GM23248 (cell line): Measurements from ENCODE around the gene ARID3B. TPM values are rescaled to one million over a fixed set of nuclear protein-coding genes. Genes with fewer than 3 reads are reported as not detected.
A peak's percentile ranks its signal among the peaks of the same experiment; 100 is the strongest.

ENCODE experiments used
- DNase-seq: peaks from one replicate; pipeline ENCODE4 v3.0.0-alpha.2; 2015
- H2AFZ ChIP-seq: fragments of 200-600 bp; sonication (generic); 2 replicates; pipeline ENCODE4 v1.6.1; 2016; ENCODE audit warnings: antibody characterized with exemption
- H3F3A ChIP-seq: fragments of 200-600 bp; sonication (generic); 2 replicates; pipeline ENCODE4 v1.6.1; 2016; ENCODE audit warnings: mild to moderate bottlenecking, antibody characterized with exemption, mixed run types; ENCODE audit not compliant: insufficient read depth
- H3K27ac ChIP-seq: fragments of 200-600 bp; sonication (generic); 2 replicates; pipeline ENCODE4 v1.5.1; 2016; ENCODE audit warnings: mild to moderate bottlenecking
- H3K27me3 ChIP-seq: fragments of 200-600 bp; sonication (generic); replicated peaks from 2 replicates; pipeline ENCODE4 v1.6.1; 2016; ENCODE audit warnings: mild to moderate bottlenecking; ENCODE audit not compliant: insufficient read depth
- H3K36me3 ChIP-seq: fragments of 200-600 bp; sonication (generic); 2 replicates; pipeline ENCODE4 v1.6.1; 2016; ENCODE audit warnings: low read depth, mild to moderate bottlenecking
- H3K4me1 ChIP-seq: fragments of 200-600 bp; sonication (generic); 2 replicates; pipeline ENCODE4 v1.6.1; 2016; ENCODE audit warnings: mild to moderate bottlenecking; ENCODE audit not compliant: insufficient read depth
- H3K4me2 ChIP-seq: fragments of 200-600 bp; sonication (generic); one replicate; pipeline ENCODE4 v1.6.1; 2016; ENCODE audit warnings: mild to moderate bottlenecking; ENCODE audit not compliant: unreplicated experiment
- H3K4me3 ChIP-seq: fragments of 200-600 bp; sonication (generic); 2 replicates; pipeline ENCODE4 v1.5.1; 2016; ENCODE audit warnings: mild to moderate bottlenecking
- H3K79me2 ChIP-seq: fragments of 200-600 bp; sonication (generic); 2 replicates; pipeline ENCODE4 v1.6.1; 2016; ENCODE audit warnings: mild to moderate bottlenecking; ENCODE audit not compliant: insufficient read depth
- H3K9ac ChIP-seq: fragments of 200-600 bp; sonication (generic); 2 replicates; pipeline ENCODE4 v1.6.1; 2016; ENCODE audit warnings: mild to moderate bottlenecking
- H3K9me2 ChIP-seq: fragments of 200-600 bp; sonication (generic); 2 replicates; pipeline ENCODE4 v1.6.1; 2016; ENCODE audit warnings: mixed run types, mild to moderate bottlenecking, moderate library complexity; ENCODE audit not compliant: insufficient read depth
- H3K9me3 ChIP-seq: fragments of 200-600 bp; sonication (generic); one replicate; pipeline ENCODE4 v1.6.1; 2017; ENCODE audit warnings: low read depth
- H4K20me1 ChIP-seq: fragments of 200-600 bp; sonication (generic); 2 replicates; pipeline ENCODE4 v1.6.0; 2016; ENCODE audit not compliant: insufficient read depth
- EZH2 ChIP-seq: fragments of 200-600 bp; sonication (generic); IDR thresholded peaks from 2 replicates; pipeline ENCODE4 v1.6.1; 2018; ENCODE audit warnings: antibody characterized with exemption, mild to moderate bottlenecking; ENCODE audit not compliant: insufficient read depth, poor library complexity, severe bottlenecking
- EZH2phosphoT487 ChIP-seq: fragments of 200-600 bp; sonication (generic); IDR thresholded peaks from 2 replicates; pipeline ENCODE4 v1.6.1; 2018; ENCODE audit warnings: antibody characterized with exemption, moderate library complexity, mild to moderate bottlenecking, low read depth; ENCODE audit not compliant: insufficient read depth
- WGBS, 2 experiments: methylation state at CpG; one replicate each; pipeline ENCODE4 v1.1.6; 2015 to 2017; ENCODE audit warnings: low lambda C conversion rate in 2 of 2, low coverage in 1 of 2; ENCODE audit errors: missing lambda C conversion rate in 2 of 2; 5-methylcytosine and 5-hydroxymethylcytosine counted together
- in situ Hi-C: fragments of 300-500 bp; cut with MboI; formaldehyde crosslinking; loops from 2 replicates; pipeline ENCODE4 v1.15.0; 2020
- polyA plus RNA-seq: library from polyadenylated mRNA; unstranded; fragments of >200 nt; fragmentation: Nextera tagmentation; extraction: Ambion mirVana; gene quantifications from 2 replicates; pipeline ENCODE4 v1.2.1, GENCODE V29; 2016
- total RNA-seq: library from RNA; depleted of rRNA; stranded (reverse); fragments of >200 nt; shearing (Covaris generic); gene quantifications from 2 replicates; pipeline ENCODE4 v1.2.3, GENCODE V29; 2014

Gene ARID3B
- total and polyA plus RNA-seq, 2 experiments from 2014 or later = 2.1 to 4.9 TPM

- no peaks in the 10 kb centered on the region for H3K27me3 ChIP-seq
- H3K4me1 ChIP-seq = no peaks in the 10 kb centered on the region
- no peak overlapping the region for H3K4me2 ChIP-seq
- H3K9me2 ChIP-seq = no peaks in the 10 kb centered on the region
- no peaks in the 10 kb centered on the region for H3K9me3 ChIP-seq
- H4K20me1 ChIP-seq = no peaks in the 10 kb centered on the region
- in situ Hi-C loops = loop anchor here (5.0 kb wide), 1 partner anchor 137 kb away; no protein-coding TSS in a partner anchor
- H3K36me3 ChIP-seq = peaks cover 24% of the 10 kb centered on the region; the same call in 1 of the 2 replicates
- no peak overlapping the region for H3K9ac ChIP-seq
- H2AFZ ChIP-seq = no peak overlapping the region
- WGBS, 2 experiments = 54 to 55% methylated on average over 6 of the region's 6 CpGs
- no peak overlapping the region for H3K27ac ChIP-seq
- no peaks in the 10 kb centered on the region for H3K79me2 ChIP-seq
- no peak overlapping the region for H3K4me3 ChIP-seq
- DNase-seq = peak; percentile 19
- H3F3A ChIP-seq = peaks cover 12% of the 10 kb centered on the region; the same call in 1 of the 2 replicates
- TF ChIP-seq EZH2 (no peak), EZH2phosphoT487 (no peak)
Observed at GRCh38 chr15:74630284-74631086, 89.5 kb downstream of the ARID3B start.

- H3K4me2 ChIP-seq = no peak overlapping the region
Observed at GRCh38 chr15:74631087-74631385, 90.0 kb downstream of the ARID3B start.

GRCh38 chr15:74631408-74631807, 90.4 kb downstream of the ARID3B start:
- Histone ChIP-seq H3F3A (peaks cover 12% of the 10 kb centered on the region; the same call in 1 of the 2 replicates), H3K4me1 (no peaks in the 10 kb centered on the region), H3K9ac (no peak overlapping the region), H4K20me1 (no peaks in the 10 kb centered on the region), H3K9me2 (no peaks in the 10 kb centered on the region), H3K79me2 (no peaks in the 10 kb centered on the region), H3K4me2 (no peak overlapping the region), H3K4me3 (no peak overlapping the region), H2AFZ (no peak overlapping the region), H3K36me3 (peaks cover 24% of the 10 kb centered on the region; the same call in 1 of the 2 replicates), H3K27me3 (no peaks in the 10 kb centered on the region), H3K9me3 (no peaks in the 10 kb centered on the region), H3K27ac (no peak overlapping the region)
- DNase-seq = peak; percentile 32
- 36 to 42% methylated on average over 3 of the region's 3 CpGs for WGBS, 2 experiments
- TF ChIP-seq EZH2phosphoT487 (no peak), EZH2 (no peak)
- in situ Hi-C loops = loop anchor here (5.0 kb wide), 1 partner anchor 136 kb away; no protein-coding TSS in a partner anchor

More at GRCh38 chr15:74631087-74631385, 90.0 kb downstream of the ARID3B start:
- H4K20me1 ChIP-seq = no peaks in the 10 kb centered on the region
- peaks cover 24% of the 10 kb centered on the region; the same call in 1 of the 2 replicates for H3K36me3 ChIP-seq
- no peak overlapping the region for H3K9ac ChIP-seq
- no peak for TF ChIP-seq EZH2
- no peak for TF ChIP-seq EZH2phosphoT487
- no peaks in the 10 kb centered on the region for H3K9me3 ChIP-seq
- no peaks in the 10 kb centered on the region for H3K9me2 ChIP-seq
- H3K79me2 ChIP-seq = no peaks in the 10 kb centered on the region
- H3F3A ChIP-seq = peaks cover 12% of the 10 kb centered on the region; the same call in 1 of the 2 replicates
- no peaks in the 10 kb centered on the region for H3K4me1 ChIP-seq
- H3K27ac ChIP-seq = no peak overlapping the region
- no peak for DNase-seq
- whole genome bisulfite sequencing, 2 experiments = 46 to 57% methylated on average over 3 of the region's 3 CpGs
- H3K4me3 ChIP-seq = no peak overlapping the region
- in situ Hi-C loops = loop anchor here (5.0 kb wide), 1 partner anchor 136 kb away; no protein-coding TSS in a partner anchor
- no peaks in the 10 kb centered on the region for H3K27me3 ChIP-seq
- H2AFZ ChIP-seq = no peak overlapping the region

GRCh38 chr15:74631935-74632560, 91.0 kb downstream of the ARID3B start:
- no peak overlapping the region for H3K4me2 ChIP-seq
- H3K9me3 ChIP-seq = no peaks in the 10 kb centered on the region
- H3K4me1 ChIP-seq = no peaks in the 10 kb centered on the region
- peaks cover 12% of the 10 kb centered on the region; the same call in 1 of the 2 replicates for H3F3A ChIP-seq
- no peak overlapping the region for H2AFZ ChIP-seq
- no peaks in the 10 kb centered on the region for H3K9me2 ChIP-seq
- 64% methylated on average over 8 of the region's 8 CpGs for WGBS, 2 experiments
- H3K36me3 ChIP-seq = peaks cover 24% of the 10 kb centered on the region; the same call in 1 of the 2 replicates
- no peaks in the 10 kb centered on the region for H4K20me1 ChIP-seq
- no peaks in the 10 kb centered on the region for H3K79me2 ChIP-seq
- no peak overlapping the region for H3K27ac ChIP-seq
- peak; percentile 71 for DNase-seq
- in situ Hi-C loops = loop anchor here (5.0 kb wide), 1 partner anchor 135 kb away; no protein-coding TSS in a partner anchor
- no peak for TF ChIP-seq EZH2phosphoT487
- TF ChIP-seq EZH2 = no peak
- no peak overlapping the region for H3K4me3 ChIP-seq
- no peak overlapping the region for H3K9ac ChIP-seq
- no peaks in the 10 kb centered on the region for H3K27me3 ChIP-seq
